Lung (tissue), 13 donors: Measurements from ENCODE around the gene ACVR2B. TPM values are rescaled to one million over a fixed set of nuclear protein-coding genes. Genes with fewer than 3 reads are reported as not detected.
A peak's percentile ranks its signal among the peaks of the same experiment; 100 is the strongest.

Source experiments
- ATAC-seq: fragments of 200-7000 bp; cut with Tn5 transposase; one replicate; pipeline ENCODE4 v1.9.1; 2020; ENCODE audit warnings: moderate number of reproducible peaks; ENCODE audit not compliant: insufficient read depth, low FRiP score
- DNase-seq, 3 donors: peaks; one replicate each; pipeline ENCODE4 v3.0.0-alpha.2; 2013 to 2017
- H3K27ac ChIP-seq, 2 donors: one replicate each; pipeline ENCODE4 v1.5.1; 2013; ENCODE audit warnings: mild to moderate bottlenecking in 2 of 2, moderate library complexity in 2 of 2, control low read depth in 1 of 2, inconsistent platforms in 1 of 2, low read depth in 1 of 2, low read length in 1 of 2
- H3K27me3 ChIP-seq, 3 donors: one replicate each; pipeline ENCODE4 v1.5.1; 2013; ENCODE audit warnings: low read length in 2 of 3; ENCODE audit not compliant: control insufficient read depth in 3 of 3, insufficient read depth in 3 of 3
- H3K36me3 ChIP-seq, 4 donors: one replicate each; pipeline ENCODE4 v1.5.1; 2013; ENCODE audit warnings: low read length in 4 of 4, mild to moderate bottlenecking in 1 of 4, moderate library complexity in 1 of 4; ENCODE audit not compliant: control insufficient read depth in 4 of 4, insufficient read depth in 4 of 4
- H3K4me1 ChIP-seq, 5 donors: one replicate each; pipeline ENCODE4 v1.5.1; 2013; ENCODE audit warnings: low read length in 5 of 5, mild to moderate bottlenecking in 2 of 5, moderate library complexity in 1 of 5; ENCODE audit not compliant: control insufficient read depth in 5 of 5, insufficient read depth in 5 of 5
- H3K4me3 ChIP-seq: one replicate; pipeline ENCODE4 v1.5.1; 2013; ENCODE audit warnings: mild to moderate bottlenecking, control low read depth, moderate library complexity
- H3K9ac ChIP-seq, 2 donors: one replicate each; pipeline ENCODE4 v1.5.1; 2013; ENCODE audit warnings: low read length in 2 of 2, control low read depth in 1 of 2; ENCODE audit not compliant: insufficient read depth in 1 of 2
- H3K9me3 ChIP-seq, 4 donors: one replicate each; pipeline ENCODE4 v1.5.1; 2013; ENCODE audit warnings: low read length in 3 of 4, mild to moderate bottlenecking in 1 of 4, moderate library complexity in 1 of 4; ENCODE audit not compliant: control insufficient read depth in 4 of 4, insufficient read depth in 3 of 4
- CTCF ChIP-seq: IDR thresholded peaks from 2 replicates; pipeline ENCODE4 v1.5.1; 2012; ENCODE audit warnings: mild to moderate bottlenecking; ENCODE audit errors: control extremely low read depth, extremely low read depth
- WGBS, 2 donors: extraction: QIAGEN DNeasy Blood & Tissue Kit; methylation state at CpG; one replicate each; pipeline ENCODE4 v1.1.7; 2013; 5-methylcytosine and 5-hydroxymethylcytosine counted together
- polyA plus RNA-seq, 2 donors: library from polyadenylated mRNA; stranded (reverse); fragments of 200-250 nt; gene quantifications; one replicate each; pipeline ENCODE4 v1.2.1, GENCODE V29; 2013
- small RNA-seq: library from RNA; depleted of rRNA; stranded (forward); fragments of <200 nt; gene quantifications from one replicate; pipeline ENCODE3, GENCODE V24; 2014; ENCODE audit warnings: low replicate concordance
- total RNA-seq, 2 donors: library from RNA; depleted of rRNA in 1 of 2; stranded (reverse); fragments of >200 nt in 1 of 2; gene quantifications; one replicate each; pipeline ENCODE4 v1.2.1, GENCODE V29; 2014 to 2021
- donor health status: control.
- donor health status: control.
- donor health status: Bipolar disorder and iron deficiency.
- donor health status: healthy.
- donor health status: DM: yes; HTN: yes; CAD: no.

Gene ACVR2B
- total and polyA plus RNA-seq, 4 donors: 0.80 to 16.0 (median 3.5) TPM

- Histone ChIP-seq H3K9ac (no peak overlapping the region), H3K9me3 (no peaks in the 10 kb centered on the region), H3K4me1 (peaks cover 0 to 21% (median 5%) of the 10 kb centered on the region in 5 donors), H3K4me3 (no peak overlapping the region), H3K36me3 (peaks cover 0 to 3% (median 0%) of the 10 kb centered on the region in 4 donors), H3K27me3 (no peaks in the 10 kb centered on the region), H3K27ac (peak overlapping the region in 1 of 2 donors; percentile 78)
- 80 to 93% methylated on average over 3 of the region's 3 CpGs for WGBS, 2 donors
- DNase-seq (no peak), ATAC-seq (no peak)
- no peak for TF ChIP-seq CTCF
Measured at GRCh38 chr3:38536671-38537070, 83.0 kb downstream of the ACVR2B start.

DNA sequence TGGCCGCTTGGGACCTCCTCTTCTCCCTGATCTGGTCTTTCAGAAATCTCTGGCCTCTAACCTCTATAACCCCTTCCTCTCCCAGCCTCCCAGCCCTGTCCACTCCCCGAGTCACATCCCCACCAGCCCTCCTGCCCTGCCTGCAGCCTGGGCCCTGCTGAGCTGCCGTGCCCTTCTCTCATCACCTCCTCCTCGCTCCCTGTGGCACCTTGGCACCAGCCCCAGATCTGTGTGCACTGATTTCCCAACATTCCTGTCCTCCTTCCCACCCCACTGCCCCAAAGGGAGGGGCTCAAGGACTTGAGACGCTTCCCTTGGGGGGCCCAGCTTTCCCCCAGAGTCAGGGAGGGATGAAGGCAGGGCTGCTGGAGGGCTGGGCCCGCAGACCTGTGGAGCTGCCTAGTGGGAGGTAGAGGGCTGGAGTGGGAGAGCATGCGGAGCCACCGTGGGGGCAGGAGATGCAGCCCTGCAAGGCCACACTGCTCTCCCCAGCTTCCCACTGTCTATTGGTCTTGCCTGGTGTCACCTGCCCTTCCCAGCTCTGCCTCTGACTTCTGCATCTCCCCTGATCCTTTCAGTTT lies 85.2 kb downstream of the ACVR2B start:
- Histone ChIP-seq H3K9me3 (no peaks in the 10 kb centered on the region), H3K4me1 (peaks cover 0 to 15% (median 2%) of the 10 kb centered on the region in 5 donors), H3K9ac (no peak overlapping the region), H3K27me3 (no peaks in the 10 kb centered on the region), H3K4me3 (no peak overlapping the region), H3K36me3 (peaks cover 0 to 3% (median 0%) of the 10 kb centered on the region in 4 donors), H3K27ac (peak overlapping the region in 1 of 2 donors; percentile 75)
- no peak for TF ChIP-seq CTCF
- DNase-seq (peak in 2 of 3 donors; percentile 19 to 47), ATAC-seq (no peak)
- 67 to 81% methylated on average over 8 of the region's 8 CpGs for WGBS, 2 donors

DNA sequence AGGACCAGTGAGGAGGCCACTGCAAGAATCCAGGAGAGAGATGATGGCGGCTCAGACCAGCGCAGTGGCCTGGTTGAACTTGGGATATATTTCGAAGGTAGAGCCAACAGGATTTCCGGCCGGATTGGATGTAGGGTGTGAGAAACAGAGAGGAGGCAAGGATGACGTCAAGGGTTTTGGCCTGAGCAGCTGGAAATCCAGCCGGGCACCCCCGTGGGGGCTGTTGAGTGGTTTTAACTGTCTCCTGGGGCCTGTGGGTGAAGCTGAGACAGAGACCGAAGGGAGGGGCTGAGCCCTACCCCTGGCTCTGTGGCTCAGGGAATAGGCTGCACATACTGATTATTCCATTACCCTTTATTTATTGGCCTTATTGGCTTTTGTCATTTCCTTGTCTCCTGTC lies 88.1 kb downstream of the ACVR2B start:
- 72 to 78% methylated on average over 9 of the region's 9 CpGs for WGBS, 2 donors
- H3K9ac ChIP-seq: no peak overlapping the region
- no peaks in the 10 kb centered on the region for H3K36me3 ChIP-seq

More for the DNA sequence above, 88.1 kb downstream of the ACVR2B start:
- TF ChIP-seq CTCF: no peak
- no peaks in the 10 kb centered on the region for H3K27me3 ChIP-seq
- no peak overlapping the region for H3K4me3 ChIP-seq
- peaks cover 0 to 12% (median 2%) of the 10 kb centered on the region in 5 donors for H3K4me1 ChIP-seq
- DNase-seq: no peak
- no peak for ATAC-seq
- peak overlapping the region in 1 of 2 donors; percentile 89 for H3K27ac ChIP-seq
- H3K9me3 ChIP-seq: no peaks in the 10 kb centered on the region

Small RNAs within 50 kb of the gene (small RNA-seq; reads per million reads assigned to genes)
- not detected for gene RF00019

Other genes with a start within 250 kb of the ACVR2B start
- gene SLC22A13, start 188.1 kb upstream of the ACVR2B start, total RNA-seq: under 1 TPM in 1 of 2 donors, not detected in 1; 0.64 TPM
- under 1 TPM; 0.08 to 0.20 TPM for gene SLC22A13, start 188.1 kb upstream of the ACVR2B start, polyA plus RNA-seq
- not detected for gene SLC22A14, start 171.6 kb upstream of the ACVR2B start, total RNA-seq
- gene SLC22A14, start 171.6 kb upstream of the ACVR2B start, polyA plus RNA-seq: under 1 TPM; 0.06 to 0.07 TPM
- 1 to 10 TPM; 5.1 to 5.8 TPM for gene XYLB, start 107.1 kb upstream of the ACVR2B start, total RNA-seq
- 1 to 10 TPM in 1 of 2 donors, under 1 TPM in 1; 0.89 to 1.3 TPM for gene XYLB, start 107.1 kb upstream of the ACVR2B start, polyA plus RNA-seq
- gene EXOG, start 42.5 kb downstream of the ACVR2B start, total RNA-seq: 10 to 100 TPM; 14.0 to 16.5 TPM
- gene EXOG, start 42.5 kb downstream of the ACVR2B start, polyA plus RNA-seq: 1 to 10 TPM; 3.1 to 8.3 TPM
- gene SCN5A, start 195.8 kb downstream of the ACVR2B start, total RNA-seq: 1 to 10 TPM in 1 of 2 donors, under 1 TPM in 1; 0.68 to 2.5 TPM
- gene SCN5A, start 195.8 kb downstream of the ACVR2B start, polyA plus RNA-seq: under 1 TPM; 0.02 to 0.06 TPM